Ishikawa (cell line): ENCODE results near the gene TENM3.

ENCODE experiments used
- CEBPB ChIP-seq: IDR thresholded peaks from 2 replicates; pipeline ENCODE4 v1.6.1; 2012
- CREB1 ChIP-seq: IDR thresholded peaks from 2 replicates; pipeline ENCODE4 v1.6.1; 2012; ENCODE audit warnings: low read depth
- EGR1 ChIP-seq: IDR thresholded peaks from 2 replicates; pipeline ENCODE4 v1.6.1; 2012
- EP300 ChIP-seq: IDR thresholded peaks from 2 replicates; pipeline ENCODE4 v1.6.1; 2012; ENCODE audit warnings: borderline replicate concordance
- RAD21 ChIP-seq: IDR thresholded peaks from 2 replicates; pipeline ENCODE4 v1.6.1; 2012; ENCODE audit warnings: low read depth
- TAF1 ChIP-seq: IDR thresholded peaks from 2 replicates; pipeline ENCODE4 v1.6.1; 2012; ENCODE audit warnings: low read depth, mild to moderate bottlenecking
- YY1 ChIP-seq: IDR thresholded peaks from 2 replicates; pipeline ENCODE4 v1.6.1; 2012; ENCODE audit warnings: low read depth
- TF ChIP-seq, protein P1 (sequence below): IDR thresholded peaks from 2 replicates; pipeline ENCODE4 v1.6.1; 2012; ENCODE audit warnings: low read depth, mild to moderate bottlenecking
- TF ChIP-seq, protein P2 (sequence below): IDR thresholded peaks from 2 replicates; pipeline ENCODE4 v1.6.1; 2012

DNA sequence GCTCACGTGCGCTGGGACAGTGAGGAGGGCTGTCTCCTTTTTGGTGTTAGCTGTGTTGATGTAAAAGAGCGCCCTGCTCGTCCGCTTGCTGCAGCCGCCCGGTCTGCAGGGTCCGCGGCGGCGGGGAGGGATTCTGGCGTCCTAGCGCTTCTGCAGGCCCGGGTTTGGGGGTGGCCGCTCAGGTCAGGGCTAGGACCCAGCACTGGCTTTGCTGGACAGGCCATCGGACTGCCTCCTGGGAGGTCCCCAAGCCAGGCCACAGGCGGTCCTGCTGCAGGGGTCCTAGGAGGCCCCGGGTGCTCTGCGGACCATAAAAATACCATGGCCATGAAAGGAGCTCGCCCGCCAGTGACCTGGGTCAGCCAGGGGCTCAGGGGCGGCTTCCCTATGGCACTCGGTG, 365.3 kb downstream of the TENM3 start:
- TF ChIP-seq, protein P1, sequence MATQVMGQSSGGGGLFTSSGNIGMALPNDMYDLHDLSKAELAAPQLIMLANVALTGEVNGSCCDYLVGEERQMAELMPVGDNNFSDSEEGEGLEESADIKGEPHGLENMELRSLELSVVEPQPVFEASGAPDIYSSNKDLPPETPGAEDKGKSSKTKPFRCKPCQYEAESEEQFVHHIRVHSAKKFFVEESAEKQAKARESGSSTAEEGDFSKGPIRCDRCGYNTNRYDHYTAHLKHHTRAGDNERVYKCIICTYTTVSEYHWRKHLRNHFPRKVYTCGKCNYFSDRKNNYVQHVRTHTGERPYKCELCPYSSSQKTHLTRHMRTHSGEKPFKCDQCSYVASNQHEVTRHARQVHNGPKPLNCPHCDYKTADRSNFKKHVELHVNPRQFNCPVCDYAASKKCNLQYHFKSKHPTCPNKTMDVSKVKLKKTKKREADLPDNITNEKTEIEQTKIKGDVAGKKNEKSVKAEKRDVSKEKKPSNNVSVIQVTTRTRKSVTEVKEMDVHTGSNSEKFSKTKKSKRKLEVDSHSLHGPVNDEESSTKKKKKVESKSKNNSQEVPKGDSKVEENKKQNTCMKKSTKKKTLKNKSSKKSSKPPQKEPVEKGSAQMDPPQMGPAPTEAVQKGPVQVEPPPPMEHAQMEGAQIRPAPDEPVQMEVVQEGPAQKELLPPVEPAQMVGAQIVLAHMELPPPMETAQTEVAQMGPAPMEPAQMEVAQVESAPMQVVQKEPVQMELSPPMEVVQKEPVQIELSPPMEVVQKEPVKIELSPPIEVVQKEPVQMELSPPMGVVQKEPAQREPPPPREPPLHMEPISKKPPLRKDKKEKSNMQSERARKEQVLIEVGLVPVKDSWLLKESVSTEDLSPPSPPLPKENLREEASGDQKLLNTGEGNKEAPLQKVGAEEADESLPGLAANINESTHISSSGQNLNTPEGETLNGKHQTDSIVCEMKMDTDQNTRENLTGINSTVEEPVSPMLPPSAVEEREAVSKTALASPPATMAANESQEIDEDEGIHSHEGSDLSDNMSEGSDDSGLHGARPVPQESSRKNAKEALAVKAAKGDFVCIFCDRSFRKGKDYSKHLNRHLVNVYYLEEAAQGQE: no peak
- TF ChIP-seq, protein P2, sequence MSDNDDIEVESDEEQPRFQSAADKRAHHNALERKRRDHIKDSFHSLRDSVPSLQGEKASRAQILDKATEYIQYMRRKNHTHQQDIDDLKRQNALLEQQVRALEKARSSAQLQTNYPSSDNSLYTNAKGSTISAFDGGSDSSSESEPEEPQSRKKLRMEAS: no peak
- TF ChIP-seq CREB1 (no peak), EGR1 (no peak), CEBPB (no peak), RAD21 (no peak), YY1 (no peak), TAF1 (no peak), EP300 (no peak)
